Umbilical cord (tissue), 2 donors: ENCODE measurements around the gene XBP1. TPM values are rescaled to one million over a fixed set of nuclear protein-coding genes. Genes with fewer than 3 reads are reported as not detected.
"Not testable (repeated sequence)": the region's sequence is repeated elsewhere in the genome, so short reads cannot be mapped to it uniquely, and the experiment has no call there.

Experiments used
- DNase-seq: peaks from one replicate; pipeline ENCODE4 v3.0.0-alpha.2; 2015; ENCODE audit warnings: low spot score
- total RNA-seq: library from RNA; depleted of rRNA; stranded (reverse); fragments of >200 nt; gene quantifications from one replicate; pipeline ENCODE4 v1.2.3, GENCODE V29; 2014; ENCODE audit warnings: low replicate concordance; ENCODE audit not compliant: insufficient read depth

XBP1 gene
- total RNA-seq: 264 TPM

DNA sequence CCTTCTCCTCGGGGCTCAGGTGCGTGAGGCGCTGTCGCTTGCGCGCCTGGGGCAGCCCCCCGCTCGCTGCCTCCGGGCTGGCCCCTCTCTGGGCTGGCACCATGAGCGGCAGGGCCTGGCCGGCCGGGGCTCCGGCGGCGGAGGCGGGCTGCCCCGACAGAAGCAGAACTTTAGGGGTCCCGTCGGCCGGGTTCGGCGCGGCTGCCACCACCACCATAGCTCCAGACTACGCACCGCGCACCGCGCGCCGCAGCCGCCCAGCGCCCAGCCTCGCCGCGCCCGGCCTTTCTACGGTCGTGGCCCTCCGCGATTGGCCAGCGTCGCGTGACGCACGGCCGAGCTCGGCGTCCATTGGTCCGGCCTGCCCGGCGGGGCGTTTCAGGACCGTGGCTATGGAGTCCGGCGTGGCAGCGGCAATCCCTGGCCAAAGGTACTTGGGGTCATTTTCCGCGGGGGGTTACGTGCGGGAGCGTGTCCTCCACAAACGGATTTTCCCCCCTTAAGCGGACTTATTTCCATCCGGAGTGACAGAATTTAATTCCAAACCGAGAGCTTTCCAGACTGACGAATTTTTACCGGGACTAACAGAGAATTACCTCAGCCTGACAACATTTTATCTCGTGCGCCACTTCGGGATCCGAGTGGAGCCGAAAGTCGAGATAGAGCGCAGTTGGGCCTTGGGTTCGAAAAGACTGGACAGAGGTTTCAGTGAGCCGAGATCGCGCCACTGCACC is at the start of gene XBP1:
TSS of gene XBP1 (minus strand) at position 262 of the 734 bp plus-strand sequence.
- peak; percentile 97 for DNase-seq

DNA sequence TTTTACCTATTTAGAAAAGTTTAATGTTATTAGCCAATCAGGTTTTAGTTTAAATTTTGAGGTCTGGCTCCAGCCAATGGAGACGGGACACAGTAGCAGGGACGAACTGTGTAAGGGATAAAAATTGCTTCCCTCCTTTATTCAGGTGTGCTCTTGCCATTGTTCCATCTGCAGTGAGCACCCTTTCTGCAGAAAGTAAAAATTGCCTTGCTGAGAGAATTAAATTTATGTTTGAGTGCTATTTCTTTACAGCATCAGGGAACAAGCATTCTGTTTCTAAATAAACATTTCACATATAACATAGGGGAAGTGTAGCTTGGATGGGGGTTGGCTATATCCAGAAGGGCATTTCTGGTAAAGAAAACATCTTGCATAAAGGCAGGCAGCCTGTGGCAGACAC is 46.6 kb upstream of the XBP1 start:
- DNase-seq: no peak

DNA sequence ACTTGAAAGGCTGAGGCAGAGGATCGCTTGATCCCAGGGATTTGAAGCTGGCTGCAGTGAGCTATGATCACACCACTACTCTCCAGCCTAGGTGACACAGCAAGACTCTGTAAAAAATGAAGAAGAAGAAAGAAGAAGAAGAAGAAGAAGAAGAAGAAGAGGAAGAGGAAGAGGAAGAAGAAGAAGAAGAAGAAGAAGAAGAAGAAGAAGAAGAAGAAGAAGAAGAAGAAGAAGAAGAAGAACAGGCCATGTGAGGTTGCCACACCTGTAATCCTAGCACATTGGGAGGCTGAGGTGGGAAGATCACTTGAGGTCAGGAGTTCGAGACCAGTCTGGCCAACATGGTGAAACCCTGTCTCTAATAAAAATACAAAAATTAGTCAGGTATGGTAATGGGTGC is 43.9 kb upstream of the XBP1 start:
- DNase-seq: peak; percentile 15

DNA sequence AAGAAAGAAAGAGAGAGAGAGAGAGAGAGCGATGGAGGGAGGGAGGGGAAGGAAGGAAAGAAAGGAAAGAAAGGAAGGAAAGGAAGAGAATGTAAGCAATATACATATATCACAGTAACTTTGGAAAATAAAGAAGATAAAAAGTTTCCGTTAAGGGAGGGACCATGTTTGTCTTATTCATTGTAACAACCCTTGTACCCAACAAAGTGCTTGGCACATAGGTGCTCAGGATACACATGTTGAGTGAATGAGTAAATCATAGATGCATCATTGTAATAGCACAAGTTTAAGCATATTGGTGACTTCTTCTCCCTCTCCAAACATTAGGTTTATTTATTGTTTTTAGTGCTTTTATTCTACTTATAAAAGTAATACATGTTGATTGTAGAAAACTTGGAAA is 43.3 kb upstream of the XBP1 start:
- DNase-seq: no peak

DNA sequence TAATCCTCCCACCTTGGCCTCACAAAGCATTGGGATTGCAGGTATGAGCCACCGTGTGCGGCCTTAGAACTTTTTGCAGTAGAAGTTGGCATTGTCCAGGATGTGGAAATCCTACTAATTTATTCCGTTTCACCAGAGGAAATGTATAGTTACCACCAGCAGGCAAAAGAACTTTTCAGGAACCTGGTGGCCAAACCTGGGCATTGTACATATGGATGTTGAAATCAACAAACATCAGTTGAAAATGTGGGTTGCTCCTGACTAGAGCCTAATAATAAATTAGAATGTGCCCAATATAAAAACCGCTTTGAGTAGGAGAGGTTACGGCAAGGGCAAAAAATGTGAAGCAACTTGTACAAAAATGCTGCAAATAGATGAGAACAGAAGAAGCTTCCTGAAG is 40.7 kb upstream of the XBP1 start:
- no peak for DNase-seq

DNA sequence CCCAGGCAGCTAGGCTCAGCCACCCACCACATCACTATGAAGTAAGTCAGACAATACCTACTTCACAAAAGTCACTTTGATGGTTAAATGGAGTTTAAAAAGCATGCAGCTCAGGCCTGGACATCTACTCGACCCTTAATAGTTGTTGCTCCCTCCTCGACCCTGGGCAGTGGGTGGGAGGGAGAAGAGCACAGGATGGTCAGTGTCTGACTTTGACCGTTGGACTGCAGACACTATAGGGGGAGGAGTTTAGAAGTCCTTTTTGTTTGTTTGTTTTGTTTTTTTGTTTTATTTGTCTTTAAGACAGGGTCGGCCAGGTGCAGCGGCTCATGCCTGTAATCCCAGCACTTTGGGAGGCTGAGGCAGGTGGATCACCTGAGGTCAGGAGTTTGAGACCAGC is 38.6 kb upstream of the XBP1 start:
- DNase-seq: no peak

DNA sequence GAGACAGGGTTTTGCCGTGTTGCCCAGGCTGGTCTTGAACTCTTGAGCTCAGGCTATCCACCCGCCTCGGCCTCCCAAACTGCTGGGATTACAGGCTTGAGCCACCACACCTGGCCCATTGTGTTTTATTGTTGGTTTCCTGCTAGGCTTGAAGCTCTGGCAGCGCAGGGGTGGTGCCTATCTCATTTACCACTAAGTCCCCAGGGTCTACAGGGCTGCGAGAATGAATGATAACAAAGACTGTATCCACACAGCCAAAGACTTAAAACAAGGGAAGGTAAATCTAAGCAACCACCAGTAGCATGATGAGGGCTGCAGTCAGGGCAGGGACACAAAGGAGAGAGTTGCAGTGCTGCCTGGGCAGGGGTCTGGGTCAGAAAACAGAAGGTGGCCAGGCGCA is 37.3 kb upstream of the XBP1 start:
- DNase-seq: no peak

DNA sequence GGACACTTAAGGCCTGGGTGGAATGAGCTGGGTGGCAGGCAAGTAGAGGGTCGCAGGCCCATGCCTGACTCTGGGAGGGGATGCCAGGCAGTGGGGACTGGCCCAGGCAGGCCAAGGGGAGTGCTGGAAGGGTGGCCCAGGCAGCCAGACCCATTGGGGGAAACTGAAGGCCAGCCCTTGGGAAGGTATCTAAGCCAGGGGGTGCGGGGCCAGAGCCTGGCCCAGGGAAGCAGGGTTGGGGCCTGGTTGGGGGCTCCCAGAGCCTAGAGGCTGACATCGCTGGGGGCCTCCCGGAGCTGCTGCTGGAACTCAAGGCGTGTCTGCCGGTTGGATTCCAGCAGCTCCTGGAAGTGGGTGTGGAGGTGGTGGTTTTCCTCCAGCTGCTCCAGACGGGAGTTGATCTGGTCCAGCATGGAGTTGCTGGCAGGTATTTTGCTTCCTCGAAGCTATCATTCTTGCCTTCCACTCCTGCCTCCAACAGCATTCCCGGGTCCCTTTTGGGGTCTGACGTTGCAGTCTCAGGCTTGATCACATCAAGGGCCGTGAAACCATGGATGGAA is 35.3 kb upstream of the XBP1 start:
- no peak for DNase-seq

DNA sequence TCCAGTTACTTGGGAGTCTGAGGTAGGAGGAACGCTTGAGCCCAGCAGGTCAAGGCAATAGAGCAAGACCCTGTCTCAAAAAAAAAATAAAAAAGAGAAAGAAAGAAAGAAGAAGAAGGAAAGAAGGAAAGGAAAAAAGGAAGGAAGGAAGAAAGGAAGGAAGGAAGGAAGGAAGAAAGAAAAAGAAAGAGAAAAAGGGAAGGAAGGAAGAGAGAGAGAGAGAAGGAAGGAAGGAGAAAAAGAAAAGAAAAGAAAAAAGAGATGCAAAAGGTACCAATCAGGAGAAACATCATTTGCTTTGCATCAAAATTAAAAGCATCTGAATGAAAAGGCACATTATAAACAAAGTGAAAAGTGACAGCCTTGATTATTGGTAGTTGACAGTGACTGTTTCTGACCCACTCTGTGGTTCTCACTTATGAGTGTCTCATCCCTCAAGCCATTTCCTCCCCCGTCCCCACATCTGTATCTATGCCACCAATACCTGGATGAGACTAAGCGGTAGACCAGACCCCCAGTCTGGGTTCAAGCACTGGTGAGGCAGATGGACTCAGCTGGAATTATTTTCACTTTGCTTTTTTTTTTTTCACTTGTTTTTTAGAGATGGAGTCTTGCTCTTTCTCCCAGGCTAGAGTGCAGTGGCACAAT is 33.0 kb upstream of the XBP1 start:
- DNase-seq: no peak

DNA sequence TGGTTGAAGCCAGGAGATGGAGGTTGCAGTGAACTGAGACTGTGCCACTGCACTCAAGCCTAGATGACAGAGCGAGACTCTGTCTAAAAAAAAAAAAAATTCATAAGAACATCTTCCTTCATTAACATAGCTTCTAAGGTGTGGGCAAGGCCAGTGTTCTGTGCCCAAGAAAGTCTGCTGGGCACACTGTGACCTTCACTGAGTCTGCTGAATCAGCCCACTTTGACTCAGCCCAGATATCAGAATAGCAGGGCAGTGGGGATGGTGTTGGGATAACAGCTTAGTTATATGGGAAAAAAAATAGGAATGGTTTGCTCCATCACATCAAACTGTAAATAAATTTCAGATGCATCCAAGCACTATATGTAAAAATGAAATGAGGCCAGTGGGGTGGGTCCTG is 32.4 kb upstream of the XBP1 start:
- no peak for DNase-seq

DNA sequence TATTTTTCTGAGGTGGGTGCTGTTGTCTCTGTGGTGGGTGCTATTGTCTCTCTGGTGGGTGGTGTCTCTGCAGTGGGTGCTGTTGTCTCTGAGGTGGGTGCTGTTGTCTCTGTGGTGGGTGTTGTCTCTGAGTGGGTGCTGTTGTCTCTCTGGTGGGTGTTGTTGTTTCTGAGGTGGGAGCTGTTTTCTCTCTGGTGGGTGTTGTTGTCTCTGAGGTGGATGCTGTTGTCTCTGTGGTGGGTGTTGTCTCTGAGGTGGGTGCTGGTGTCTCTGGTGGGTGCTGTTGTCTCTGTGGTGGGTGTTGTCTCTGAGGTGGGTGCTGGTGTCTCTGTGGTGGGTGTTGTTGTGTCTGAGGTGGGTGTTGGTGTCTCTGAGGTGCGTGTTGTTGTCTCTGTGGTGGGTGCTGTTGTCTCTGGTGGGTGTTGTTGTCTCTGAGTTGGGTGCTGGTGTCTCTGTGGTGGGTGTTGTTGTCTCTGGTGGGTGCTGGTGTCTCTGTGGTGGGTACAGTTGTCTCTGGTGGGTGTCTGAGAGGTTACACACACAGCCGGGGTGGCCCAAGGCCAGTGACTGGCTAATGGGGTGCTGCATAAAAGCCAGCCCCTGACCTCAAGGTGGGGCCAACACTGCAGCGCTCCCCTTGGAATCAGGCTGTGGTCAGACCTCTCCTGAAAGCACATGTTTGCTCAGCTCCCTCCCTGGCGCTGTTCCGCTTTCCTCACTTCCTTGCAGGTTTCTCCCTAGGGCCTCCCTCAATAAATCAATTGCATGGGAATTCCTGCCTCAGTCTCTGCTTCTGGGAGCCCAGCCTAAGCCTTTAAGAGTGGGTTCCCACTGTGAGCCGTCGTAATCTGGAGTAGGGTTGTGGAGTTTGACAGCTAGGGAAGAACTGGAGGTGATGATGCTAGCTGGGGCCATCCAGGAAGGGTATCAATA is 31.0 kb upstream of the XBP1 start:
- DNase-seq: no peak

DNA sequence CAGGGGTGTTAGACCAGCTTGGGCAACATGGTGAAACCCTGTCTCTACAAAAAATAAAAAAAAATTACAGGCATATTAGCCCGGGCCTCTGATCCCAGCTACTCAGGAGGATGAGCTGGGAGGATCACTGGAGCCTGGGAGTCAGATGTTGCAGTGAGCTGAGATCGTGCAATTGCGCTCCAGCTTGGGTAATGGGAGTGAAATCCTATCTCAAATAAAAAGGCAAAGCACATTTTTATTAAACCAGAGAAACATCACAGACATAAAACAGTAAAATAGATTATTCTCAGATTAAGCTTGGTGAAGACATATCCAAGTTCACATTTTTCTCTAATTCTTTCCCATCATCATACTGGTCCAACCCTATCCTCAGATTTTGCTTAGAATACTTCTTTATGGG is 30.1 kb upstream of the XBP1 start:
- peak; percentile 93 for DNase-seq

DNA sequence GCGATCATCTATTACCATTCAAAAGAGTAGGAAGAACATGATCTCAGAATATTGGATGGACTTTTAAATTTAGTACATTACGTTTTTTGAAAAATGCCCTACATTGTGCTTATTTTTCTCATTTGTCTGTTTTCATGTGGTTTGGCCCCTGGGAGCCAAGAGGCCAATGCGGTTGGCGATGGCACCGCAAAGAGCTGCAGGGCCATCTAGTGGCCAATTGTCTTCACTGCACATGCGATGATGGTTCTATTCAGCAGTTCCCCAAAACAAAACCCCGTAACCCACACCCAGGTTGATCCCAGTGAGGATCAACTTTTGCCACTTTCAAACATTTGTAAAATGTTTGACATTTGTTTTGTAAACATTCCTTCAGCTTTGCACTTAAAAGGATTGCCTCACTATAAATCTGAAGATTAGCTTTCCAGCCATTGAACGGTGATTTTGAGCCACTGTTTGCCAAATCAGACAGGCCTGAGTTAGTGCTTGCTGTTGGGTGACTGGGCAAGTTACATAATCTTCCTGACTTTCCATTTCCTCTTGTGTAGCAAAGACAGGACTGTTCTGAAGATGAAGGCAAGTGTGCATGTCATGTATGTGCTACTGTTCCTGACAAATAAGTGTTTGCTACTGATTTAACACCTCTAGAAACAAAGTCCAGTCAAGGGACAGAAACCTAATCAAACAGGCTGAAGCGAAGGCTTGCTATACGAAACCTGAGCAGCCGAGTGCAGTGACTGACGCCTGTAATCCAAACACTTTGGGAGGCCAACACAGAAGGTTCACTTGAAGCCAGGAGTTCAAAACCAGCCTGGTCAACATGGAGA is 29.2 kb upstream of the XBP1 start:
- peak; percentile 71 for DNase-seq

DNA sequence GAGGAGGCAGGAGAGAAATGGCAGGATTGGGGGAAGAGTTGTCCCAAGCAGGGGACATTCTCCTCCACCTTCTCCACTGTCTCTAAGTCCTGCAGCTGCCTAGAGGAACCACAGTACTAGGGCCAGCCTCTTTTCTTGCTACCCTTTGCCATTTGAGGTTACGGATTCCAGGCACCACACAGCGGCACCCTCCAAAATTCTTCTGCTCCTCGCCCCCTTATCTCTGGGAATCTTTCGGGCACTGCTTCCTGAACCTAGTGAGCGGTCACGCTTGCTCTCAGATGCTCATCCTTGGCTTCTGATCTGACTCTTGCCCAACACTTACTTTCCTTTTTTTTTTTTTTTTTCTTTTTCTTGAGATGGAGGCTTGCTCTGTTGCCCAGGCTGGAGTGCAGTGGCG is 26.6 kb upstream of the XBP1 start:
- DNase-seq: no peak

DNA sequence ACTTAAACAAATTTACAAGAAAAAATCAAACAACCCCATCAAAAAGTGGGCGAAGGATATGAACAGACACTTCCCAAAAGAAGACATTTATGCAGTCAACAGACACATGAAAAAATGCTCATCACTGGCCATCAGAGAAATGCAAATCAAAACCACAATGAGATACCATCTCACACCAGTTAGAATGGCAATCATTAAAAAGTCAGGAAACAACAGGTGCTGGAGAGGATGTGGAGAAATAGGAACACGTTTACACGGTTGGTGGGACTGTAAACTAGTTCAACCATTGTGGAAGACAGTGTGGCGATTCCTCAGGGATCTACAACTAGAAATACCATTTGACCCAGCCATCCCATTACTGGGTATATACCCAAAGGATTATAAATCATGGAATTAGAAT is 26.1 kb upstream of the XBP1 start:
- not testable (repeated sequence) for DNase-seq

DNA sequence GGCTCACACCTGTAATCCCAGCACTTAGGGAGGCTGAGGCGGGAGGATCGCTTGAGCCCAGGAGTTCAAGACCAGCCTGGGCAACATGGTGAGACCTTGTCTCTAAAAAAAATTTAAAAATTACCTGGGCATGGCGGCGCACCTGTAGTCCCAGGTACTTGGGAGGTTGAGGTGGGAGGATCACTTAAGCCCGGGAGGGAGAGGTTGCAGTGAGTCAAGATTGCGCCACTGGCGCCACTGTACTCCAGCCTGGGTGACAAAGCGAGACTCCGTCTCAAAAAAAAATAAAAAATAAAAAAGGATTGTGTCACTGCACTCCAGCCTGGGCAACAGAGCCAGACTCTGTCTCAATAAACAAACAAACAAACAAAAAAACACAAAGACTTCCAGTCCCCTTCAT is 24.1 kb upstream of the XBP1 start:
- not testable (repeated sequence) for DNase-seq

DNA sequence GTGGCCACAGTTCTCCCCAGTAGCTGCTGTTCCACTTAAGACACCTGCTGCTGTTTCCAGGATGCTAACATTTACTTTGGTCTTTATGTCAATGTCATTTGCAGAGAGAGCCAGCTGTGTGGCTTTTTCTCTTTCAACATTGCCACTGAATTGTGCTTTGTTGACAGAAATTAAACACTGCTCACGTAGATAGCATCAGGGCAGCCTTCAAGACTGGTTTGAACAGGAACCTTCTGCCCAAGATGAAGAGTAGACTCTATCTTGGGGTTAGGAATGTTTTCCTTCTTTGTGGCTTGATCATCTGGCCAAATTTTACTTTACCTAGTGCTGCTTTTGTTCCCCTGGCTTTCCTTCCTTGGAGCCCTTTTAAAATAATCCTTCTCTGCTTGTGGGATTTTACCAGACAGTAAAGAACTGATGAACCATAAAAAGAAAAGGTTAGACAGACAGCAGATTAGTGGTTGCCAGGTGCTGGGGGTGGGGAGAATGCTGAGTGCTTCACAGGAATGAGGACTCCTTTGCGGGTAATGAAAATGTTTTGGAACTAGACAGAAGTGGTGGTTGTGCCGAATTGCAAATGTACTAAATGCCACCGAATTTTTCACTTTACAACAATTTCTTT is 22.7 kb upstream of the XBP1 start:
- no peak for DNase-seq

DNA sequence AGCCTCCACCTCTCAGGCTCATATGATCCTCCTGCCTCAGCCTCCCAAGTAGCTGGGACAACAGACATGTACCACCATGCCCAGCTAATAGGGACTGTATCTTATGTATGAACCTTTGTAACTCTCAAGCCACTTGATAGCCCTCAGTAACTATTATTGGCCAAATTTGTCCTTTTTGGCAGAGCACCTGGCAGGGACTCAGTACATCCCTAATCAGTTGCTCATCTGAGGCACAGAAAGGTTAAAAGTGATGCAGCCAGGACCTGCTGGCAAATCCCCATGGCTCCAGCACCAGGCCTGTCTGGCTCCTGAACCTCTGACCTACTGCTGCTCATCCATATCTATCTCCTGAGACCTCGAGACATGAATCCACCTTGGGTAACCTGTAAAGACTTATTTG is 21.1 kb upstream of the XBP1 start:
- DNase-seq: no peak

DNA sequence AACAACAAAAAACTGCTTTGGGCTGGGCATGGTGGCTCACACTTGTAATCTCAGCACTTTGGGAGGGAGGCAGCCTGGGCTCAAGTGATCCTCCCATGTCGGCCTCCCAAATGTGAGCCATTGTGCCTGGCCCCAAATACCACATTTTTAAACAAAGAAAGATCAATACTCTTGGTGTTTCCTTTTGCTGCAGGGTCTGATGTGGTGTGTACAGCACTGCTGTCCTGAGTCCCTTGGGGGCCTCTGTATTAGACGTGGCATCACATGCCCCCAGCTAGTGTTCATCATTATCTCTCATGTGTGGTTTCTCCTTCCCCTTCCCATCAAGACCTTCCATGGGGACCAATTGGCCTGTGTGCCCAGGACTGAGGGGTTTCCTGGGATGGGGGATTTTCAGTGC is 20.5 kb upstream of the XBP1 start:
- DNase-seq: no peak

DNA sequence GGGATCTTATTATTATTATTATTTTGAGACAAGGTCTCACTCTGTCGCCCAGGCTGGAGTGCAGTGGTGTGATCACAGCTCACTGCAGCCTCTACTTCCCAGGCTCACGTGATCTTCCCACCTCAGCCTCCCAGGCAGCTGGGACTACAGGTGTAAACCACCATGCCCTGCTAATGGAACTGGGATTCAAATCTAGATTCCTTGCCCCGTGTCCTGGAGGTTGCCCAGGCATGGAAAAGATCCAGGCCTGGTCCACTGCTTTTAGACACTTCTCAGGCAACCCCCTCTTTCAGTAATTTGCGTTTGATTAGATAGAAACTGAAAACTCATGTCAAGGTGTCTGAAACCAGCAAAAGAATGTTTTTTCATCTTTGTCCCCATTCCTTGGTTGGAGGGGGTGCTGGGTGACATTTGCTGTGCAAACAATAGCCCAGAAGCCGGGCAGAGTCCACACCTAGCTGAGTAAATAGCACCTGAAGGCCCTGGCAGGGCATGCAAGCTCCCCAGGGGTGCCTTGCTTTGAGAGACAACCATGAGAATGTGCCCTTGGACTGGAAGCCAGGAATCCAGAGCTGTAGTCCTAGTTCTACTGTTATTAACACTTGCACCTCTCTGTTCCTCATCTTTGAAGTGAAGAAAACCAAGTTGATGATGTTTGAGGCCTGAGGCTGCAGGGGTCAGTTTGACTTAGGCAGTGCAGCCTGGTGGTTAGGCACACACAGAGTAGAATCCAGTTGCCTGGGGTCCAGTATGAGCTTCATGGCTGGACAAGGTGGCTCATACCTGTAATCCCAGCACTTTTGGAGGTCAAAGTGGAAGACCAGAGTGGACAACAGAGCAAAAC is 19.1 kb upstream of the XBP1 start:
- no peak for DNase-seq
